Measurements from ENCODE around the gene ACYP2.

The ACYP2 gene

GRCh38 chr2:54097124-54097523 lies 18.3 kb upstream of the ACYP2 start:
- no peaks in the 10 kb centered on the region for H4K20me1 ChIP-seq (ENCODE audit: low read depth, low read length)
- H3K4me2 ChIP-seq (ENCODE audit: low read depth, low read length, poor library complexity, severe bottlenecking) = peak overlapping the region; percentile 99
- H3K4me3 ChIP-seq (ENCODE audit: insufficient read depth, low read length, poor library complexity, severe bottlenecking) = no peak overlapping the region
- no peaks in the 10 kb centered on the region for H3K27me3 ChIP-seq (ENCODE audit: low read length)
- peak overlapping the region; percentile 59 for H3K9ac ChIP-seq (ENCODE audit: low read length)
- H3K27ac ChIP-seq (ENCODE audit: low read depth, low read length) = peak overlapping the region; percentile 99
- H2AFZ ChIP-seq (ENCODE audit: low read depth, low read length, severe bottlenecking) = no peak overlapping the region
- 0 out of 2 replicates have a peak, but pooled peaks cover 6% of the 10 kb centered on the region for H3K79me2 ChIP-seq (ENCODE audit: insufficient read depth, low read length)
- TF ChIP-seq EZH2phosphoT487 (conservative IDR thresholded peaks at IDR 0.05; ENCODE audit: low read length) = no peak
- TF ChIP-seq CTCF (IDR thresholded peaks at IDR 0.05; ENCODE audit: insufficient read depth, low read length, poor library complexity, severe bottlenecking) = no peak
- H3K9me3 ChIP-seq (ENCODE audit: insufficient read depth, low read length) = no peaks in the 10 kb centered on the region
- H3F3A ChIP-seq (ENCODE audit: insufficient read depth) = peaks cover 64% of the 10 kb centered on the region
- H3K9me2 ChIP-seq (replicated peaks; ENCODE audit: insufficient read depth, low read length) = no peaks in the 10 kb centered on the region
- no peaks in the 10 kb centered on the region for H3K36me3 ChIP-seq (ENCODE audit: low read length)

- Histone ChIP-seq H4K20me1 (ENCODE audit: low read depth, low read length) (no peaks in the 10 kb centered on the region), H3K79me2 (ENCODE audit: insufficient read depth, low read length) (no peaks in the 10 kb centered on the region), H3K9me2 (replicated peaks; ENCODE audit: insufficient read depth, low read length) (no peaks in the 10 kb centered on the region), H3K36me3 (ENCODE audit: low read length) (no peaks in the 10 kb centered on the region), H3K4me2 (ENCODE audit: low read depth, low read length, poor library complexity, severe bottlenecking) (peak overlapping the region; percentile 99), H2AFZ (ENCODE audit: low read depth, low read length, severe bottlenecking) (no peak overlapping the region), H3K4me3 (ENCODE audit: insufficient read depth, low read length, poor library complexity, severe bottlenecking) (peak overlapping the region; percentile 19), H3K27ac (ENCODE audit: low read depth, low read length) (peak overlapping the region; percentile 99), H3K9me3 (ENCODE audit: insufficient read depth, low read length) (no peaks in the 10 kb centered on the region), H3K9ac (ENCODE audit: low read length) (peak overlapping the region; percentile 59), H3F3A (ENCODE audit: insufficient read depth) (peaks cover 69% of the 10 kb centered on the region), H3K27me3 (ENCODE audit: low read length) (no peaks in the 10 kb centered on the region)
- no peak for TF ChIP-seq CTCF (IDR thresholded peaks at IDR 0.05; ENCODE audit: insufficient read depth, low read length, poor library complexity, severe bottlenecking)
- TF ChIP-seq EZH2phosphoT487 (conservative IDR thresholded peaks at IDR 0.05; ENCODE audit: low read length) = no peak
These were observed 16.0 kb upstream of the ACYP2 start for GRCh38 chr2:54099370-54099769.

GRCh38 chr2:54099829-54100585 lies 15.4 kb upstream of the ACYP2 start:
- Histone ChIP-seq H3F3A (ENCODE audit: insufficient read depth) (peaks cover 75% of the 10 kb centered on the region), H3K4me2 (ENCODE audit: low read depth, low read length, poor library complexity, severe bottlenecking) (peak overlapping the region; percentile 99), H3K27ac (ENCODE audit: low read depth, low read length) (peak overlapping the region; percentile 99), H3K9me3 (ENCODE audit: insufficient read depth, low read length) (no peaks in the 10 kb centered on the region), H3K79me2 (ENCODE audit: insufficient read depth, low read length) (no peaks in the 10 kb centered on the region), H3K27me3 (ENCODE audit: low read length) (no peaks in the 10 kb centered on the region), H2AFZ (ENCODE audit: low read depth, low read length, severe bottlenecking) (no peak overlapping the region), H3K9me2 (replicated peaks; ENCODE audit: insufficient read depth, low read length) (no peaks in the 10 kb centered on the region), H4K20me1 (ENCODE audit: low read depth, low read length) (no peaks in the 10 kb centered on the region), H3K4me3 (ENCODE audit: insufficient read depth, low read length, poor library complexity, severe bottlenecking) (peak overlapping the region; percentile 25), H3K36me3 (ENCODE audit: low read length) (no peaks in the 10 kb centered on the region), H3K9ac (ENCODE audit: low read length) (peak overlapping the region; percentile 59)
- TF ChIP-seq EZH2phosphoT487 (conservative IDR thresholded peaks at IDR 0.05; ENCODE audit: low read length) (no peak), CTCF (IDR thresholded peaks at IDR 0.05; ENCODE audit: insufficient read depth, low read length, poor library complexity, severe bottlenecking) (no peak)
